Activated T-cell treated with anti-CD3 and anti-CD28 coated beads for 48 hours (primary cell): ENCODE results near the gene FEZF2.

Experiments used
- DNase-seq: peaks from one replicate; pipeline ENCODE4 v3.0.0-alpha.2; 2020; ENCODE audit warnings: low read depth

Gene FEZF2

DNA sequence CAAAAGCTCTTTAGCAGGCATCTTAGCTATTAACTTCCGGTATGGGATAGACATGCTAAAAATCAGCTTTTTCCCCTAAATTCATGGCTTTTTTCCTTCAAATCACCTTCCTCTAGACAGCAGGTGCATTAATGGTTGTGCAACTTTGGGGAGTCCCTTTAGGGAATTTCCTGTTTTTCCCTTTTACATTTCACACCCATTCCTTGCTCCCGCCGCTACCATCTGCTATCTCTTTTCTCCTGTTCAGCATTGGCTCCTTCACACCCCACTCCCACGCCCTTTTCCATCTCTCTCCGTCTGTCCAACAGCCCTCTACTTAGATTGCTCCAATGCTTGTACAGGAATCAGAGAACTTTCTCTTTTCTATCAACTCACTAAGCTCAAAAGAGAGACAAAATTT lies 43.4 kb downstream of the FEZF2 start:
- DNase-seq: no peak

DNA sequence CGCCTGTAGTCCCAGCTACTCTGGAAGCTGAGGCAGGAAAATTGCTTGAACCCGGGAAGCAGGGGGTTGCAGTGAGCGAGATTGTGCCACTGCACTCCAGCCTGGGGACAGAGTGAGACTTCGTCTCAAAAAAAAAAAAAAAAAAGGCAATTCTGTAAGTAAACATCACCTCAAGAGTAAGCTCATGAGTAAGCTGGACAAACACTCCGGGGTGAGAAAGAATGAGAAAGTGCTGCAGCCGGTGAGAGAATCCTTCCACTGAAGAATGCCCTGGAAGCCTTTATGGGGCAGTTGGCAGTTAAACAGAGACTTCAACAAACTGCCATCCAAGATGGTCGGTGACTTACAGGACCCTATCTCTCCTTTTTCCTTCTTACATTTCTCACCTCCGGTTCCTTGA lies 47.5 kb downstream of the FEZF2 start:
- DNase-seq: no peak

DNA sequence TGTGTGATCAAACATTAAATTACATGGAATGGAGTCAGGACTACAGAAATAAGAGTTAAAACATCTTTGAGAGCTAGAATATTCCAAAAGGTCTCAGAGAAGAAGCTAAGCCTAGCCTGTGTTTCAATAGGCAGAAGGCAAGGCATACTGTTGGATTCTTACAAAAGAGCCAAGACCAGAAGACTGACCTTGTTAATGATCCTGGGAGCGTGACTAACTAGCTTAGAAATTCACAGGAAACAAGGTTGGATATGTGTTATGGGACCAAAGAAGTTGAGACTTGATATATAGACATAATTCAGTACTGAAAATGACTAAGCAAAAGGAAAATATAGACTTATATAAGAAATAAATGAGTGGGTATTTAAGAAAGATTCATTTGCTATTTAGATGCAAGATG lies 50.1 kb downstream of the FEZF2 start:
- no peak for DNase-seq
